Mammary epithelial cell (primary cell): Measurements from ENCODE around the gene NSFL1C.

Experiments
- EZH2 ChIP-seq: IDR thresholded peaks from 2 replicates; pipeline ENCODE4 v1.6.1; 2012; ENCODE audit warnings: low read length, inconsistent platforms, borderline replicate concordance
- TF ChIP-seq, protein P1 (sequence below), 2 donors: IDR thresholded peaks in 1 of 2; conservative IDR thresholded peaks in 1 of 2; 2 replicates each; pipeline ENCODE4 v1.5.1; 2011 to 2012; ENCODE audit warnings: inconsistent platforms in 2 of 2, low read length in 2 of 2, mild to moderate bottlenecking in 2 of 2, control low read depth in 1 of 2, low read depth in 1 of 2; ENCODE audit not compliant: insufficient read depth in 1 of 2; ENCODE audit errors: extremely low read depth in 1 of 2

DNA sequence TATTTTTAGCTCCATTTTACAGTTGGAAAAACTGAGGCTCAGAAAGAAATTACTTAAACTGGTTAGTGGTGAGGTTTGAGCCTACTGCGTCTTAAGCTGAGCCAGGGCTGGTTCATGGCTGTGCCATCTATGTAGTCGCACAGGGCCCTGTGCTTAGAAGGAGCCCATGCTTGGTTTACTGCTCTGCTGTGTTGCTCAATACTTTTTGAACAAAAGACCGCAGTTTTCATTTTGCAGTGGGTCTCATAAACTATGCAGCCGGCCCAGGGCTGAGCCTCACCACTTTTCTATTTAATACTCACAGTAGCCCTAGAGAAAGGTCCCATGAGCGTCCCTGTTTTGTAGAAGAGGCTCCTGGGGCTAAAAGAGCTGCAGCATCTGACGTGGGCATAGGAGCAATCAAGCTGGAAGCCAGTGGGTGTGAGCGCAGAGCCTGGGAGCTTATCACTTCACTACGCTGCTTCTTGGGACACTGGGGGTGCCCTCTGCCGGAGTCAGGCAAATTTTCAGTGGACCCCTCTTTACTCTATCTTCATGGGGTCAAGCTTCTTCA, 24.1 kb upstream of the NSFL1C start:
- TF ChIP-seq, protein P1, sequence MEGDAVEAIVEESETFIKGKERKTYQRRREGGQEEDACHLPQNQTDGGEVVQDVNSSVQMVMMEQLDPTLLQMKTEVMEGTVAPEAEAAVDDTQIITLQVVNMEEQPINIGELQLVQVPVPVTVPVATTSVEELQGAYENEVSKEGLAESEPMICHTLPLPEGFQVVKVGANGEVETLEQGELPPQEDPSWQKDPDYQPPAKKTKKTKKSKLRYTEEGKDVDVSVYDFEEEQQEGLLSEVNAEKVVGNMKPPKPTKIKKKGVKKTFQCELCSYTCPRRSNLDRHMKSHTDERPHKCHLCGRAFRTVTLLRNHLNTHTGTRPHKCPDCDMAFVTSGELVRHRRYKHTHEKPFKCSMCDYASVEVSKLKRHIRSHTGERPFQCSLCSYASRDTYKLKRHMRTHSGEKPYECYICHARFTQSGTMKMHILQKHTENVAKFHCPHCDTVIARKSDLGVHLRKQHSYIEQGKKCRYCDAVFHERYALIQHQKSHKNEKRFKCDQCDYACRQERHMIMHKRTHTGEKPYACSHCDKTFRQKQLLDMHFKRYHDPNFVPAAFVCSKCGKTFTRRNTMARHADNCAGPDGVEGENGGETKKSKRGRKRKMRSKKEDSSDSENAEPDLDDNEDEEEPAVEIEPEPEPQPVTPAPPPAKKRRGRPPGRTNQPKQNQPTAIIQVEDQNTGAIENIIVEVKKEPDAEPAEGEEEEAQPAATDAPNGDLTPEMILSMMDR (conservative IDR thresholded peaks at IDR 0.05 in 1 of 2, IDR thresholded peaks at IDR 0.05 in 1 of 2; ENCODE audit: extremely low read depth in 1 of 2, insufficient read depth in 1 of 2, low read depth in 1 of 2, low read length in 2 of 2) = no peak
- no peak for TF ChIP-seq EZH2
